Erythroblast (primary cell): ENCODE data around the gene ADA.

Experiments
- GATA1 ChIP-seq: IDR thresholded peaks from 2 replicates; pipeline ENCODE4 v1.6.1; 2011; ENCODE audit warnings: low read depth, mild to moderate bottlenecking, control low read depth, low read length, moderate library complexity
- POLR2A ChIP-seq: IDR thresholded peaks from 2 replicates; pipeline ENCODE4 v1.6.1; 2011; ENCODE audit warnings: mild to moderate bottlenecking, low read length

DNA sequence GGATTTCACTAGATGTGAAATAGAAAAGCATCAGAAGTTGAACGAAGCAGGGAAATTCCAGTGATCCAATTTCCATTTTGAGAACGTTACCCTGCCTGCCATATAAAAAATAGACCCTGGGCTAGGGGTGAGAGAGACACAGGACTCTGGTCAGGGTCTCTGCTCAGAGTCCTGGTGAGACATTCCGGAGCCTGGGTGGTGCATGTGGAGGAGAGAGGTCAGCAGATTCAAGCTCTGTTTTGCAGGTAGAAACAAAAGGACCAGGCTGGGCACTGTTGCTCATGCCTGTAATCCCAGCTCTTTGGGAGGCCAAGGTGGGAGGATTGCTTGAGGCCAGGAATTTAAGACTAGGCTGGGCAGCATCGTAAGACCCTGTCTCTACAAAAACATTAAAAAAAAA, 51.2 kb downstream of the ADA start:
- TF ChIP-seq POLR2A (no peak), GATA1 (no peak)
